Panc1 (cell line): ENCODE results near the gene IGF1. TPM values are rescaled to one million over a fixed set of nuclear protein-coding genes. Genes with fewer than 3 reads are reported as not detected.

Experiments used
- ATAC-seq: fragments of 200-7000 bp; cut with Tn5 transposase; 2 replicates; pipeline ENCODE4 v1.9.1; 2020; ENCODE audit warnings: mild to moderate bottlenecking, moderate library complexity
- BruUV-seq: library from RNA; stranded (reverse); fragments of 400-500 nt; replicated peaks from 2 replicates; lab custom pipeline; 2021; lab: Mats Ljungman, UMichigan
- CTCF ChIA-PET: fragments of 300-600 bp; sonication (Branson Sonifier 250); formaldehyde crosslinking; loops from one replicate; lab custom pipeline; 2022; ENCODE audit warnings: antibody characterized with exemption; lab: Charles Lee
- POLR2A ChIA-PET: fragments of 300-600 bp; sonication (Branson Sonifier 250); formaldehyde crosslinking; loops from one replicate; lab custom pipeline; 2022; ENCODE audit warnings: antibody characterized with exemption; lab: Charles Lee
- DNase-seq: peaks from one replicate; pipeline ENCODE4 v3.0.0-alpha.2; 2010; ENCODE audit warnings: low read depth, low spot score
- H3K27ac ChIP-seq: 2 replicates; pipeline ENCODE4 v1.5.1; 2011; ENCODE audit warnings: mild to moderate bottlenecking, low read length, inconsistent platforms
- H3K27me3 ChIP-seq: fragments of 200-500 bp; sonication (Bioruptor generic); 2 replicates; pipeline ENCODE4 v1.6.0; 2014; ENCODE audit warnings: low read length, inconsistent platforms; ENCODE audit not compliant: control insufficient read depth, insufficient read depth
- H3K36me3 ChIP-seq: fragments of 200-500 bp; sonication (Bioruptor generic); 2 replicates; pipeline ENCODE4 v1.5.1; 2014; ENCODE audit warnings: inconsistent platforms, mild to moderate bottlenecking, low read length, moderate library complexity; ENCODE audit not compliant: control insufficient read depth, insufficient read depth
- H3K4me1 ChIP-seq: 2 replicates; pipeline ENCODE4 v1.5.1; 2011; ENCODE audit warnings: inconsistent platforms, mild to moderate bottlenecking, low read length, moderate library complexity; ENCODE audit not compliant: control insufficient read depth, insufficient read depth
- H3K4me3 ChIP-seq, 2 experiments: 2 replicates each; pipeline ENCODE4 v1.5.1; 2011 to 2012; ENCODE audit warnings: low read depth in 2 of 2, low read length in 2 of 2, mild to moderate bottlenecking in 2 of 2, inconsistent platforms in 1 of 2, moderate library complexity in 1 of 2
- H3K9me3 ChIP-seq: fragments of 200-500 bp; sonication (Bioruptor generic); 2 replicates; pipeline ENCODE4 v1.5.1; 2014; ENCODE audit warnings: low read depth, mild to moderate bottlenecking, inconsistent platforms, low read length, moderate library complexity; ENCODE audit not compliant: control insufficient read depth, insufficient read depth
- POLR2AphosphoS5 ChIP-seq: IDR thresholded peaks from 2 replicates; pipeline ENCODE4 v1.6.1; 2012; ENCODE audit warnings: mild to moderate bottlenecking, low read depth, low read length, moderate library complexity
- SIN3A ChIP-seq: IDR thresholded peaks from 2 replicates; pipeline ENCODE4 v1.6.1; 2012; ENCODE audit warnings: low read depth, mild to moderate bottlenecking, low read length, moderate library complexity, borderline replicate concordance; ENCODE audit not compliant: insufficient read depth
- TCF7L2 ChIP-seq: IDR thresholded peaks from 2 replicates; pipeline ENCODE4 v1.6.1; 2011; ENCODE audit warnings: mild to moderate bottlenecking, low read depth, low read length, inconsistent platforms
- in situ Hi-C: cut with HindIII; loops from 2 replicates; pipeline ENCODE4 v1.10.0; 2016; ENCODE audit warnings: low sequenced_read_pairs, low pct_unique_long_range_greater_than_20kb
- intact Hi-C: fragments of 100-400 bp; cut with micrococcal nuclease; formaldehyde crosslinking; loops from one replicate; pipeline ENCODE4 v1.10.0; 2022; ENCODE audit not compliant: unreplicated experiment
- total RNA-seq: library from RNA; stranded (reverse); gene quantifications from one replicate; pipeline ENCODE4 v1.2.1, GENCODE V29; 2021; ENCODE audit not compliant: unreplicated experiment
- TF ChIP-seq, protein P1 (sequence below), 2 experiments: IDR thresholded peaks; 2 replicates each; pipeline ENCODE4 v1.6.1; 2011 to 2012; ENCODE audit warnings: low read depth in 2 of 2, control low read depth in 1 of 2, low read length in 1 of 2, mild to moderate bottlenecking in 1 of 2, moderate library complexity in 1 of 2; ENCODE audit not compliant: insufficient read depth in 1 of 2
- TF ChIP-seq, protein P2 (sequence below): fragments of 450-650 bp; IDR thresholded peaks from 2 replicates; pipeline ENCODE4 v1.5.1; 2017; ENCODE audit warnings: mild to moderate bottlenecking

IGF1 gene
- total RNA-seq, 1 experiment from 2014 or later, result not detected

DNA sequence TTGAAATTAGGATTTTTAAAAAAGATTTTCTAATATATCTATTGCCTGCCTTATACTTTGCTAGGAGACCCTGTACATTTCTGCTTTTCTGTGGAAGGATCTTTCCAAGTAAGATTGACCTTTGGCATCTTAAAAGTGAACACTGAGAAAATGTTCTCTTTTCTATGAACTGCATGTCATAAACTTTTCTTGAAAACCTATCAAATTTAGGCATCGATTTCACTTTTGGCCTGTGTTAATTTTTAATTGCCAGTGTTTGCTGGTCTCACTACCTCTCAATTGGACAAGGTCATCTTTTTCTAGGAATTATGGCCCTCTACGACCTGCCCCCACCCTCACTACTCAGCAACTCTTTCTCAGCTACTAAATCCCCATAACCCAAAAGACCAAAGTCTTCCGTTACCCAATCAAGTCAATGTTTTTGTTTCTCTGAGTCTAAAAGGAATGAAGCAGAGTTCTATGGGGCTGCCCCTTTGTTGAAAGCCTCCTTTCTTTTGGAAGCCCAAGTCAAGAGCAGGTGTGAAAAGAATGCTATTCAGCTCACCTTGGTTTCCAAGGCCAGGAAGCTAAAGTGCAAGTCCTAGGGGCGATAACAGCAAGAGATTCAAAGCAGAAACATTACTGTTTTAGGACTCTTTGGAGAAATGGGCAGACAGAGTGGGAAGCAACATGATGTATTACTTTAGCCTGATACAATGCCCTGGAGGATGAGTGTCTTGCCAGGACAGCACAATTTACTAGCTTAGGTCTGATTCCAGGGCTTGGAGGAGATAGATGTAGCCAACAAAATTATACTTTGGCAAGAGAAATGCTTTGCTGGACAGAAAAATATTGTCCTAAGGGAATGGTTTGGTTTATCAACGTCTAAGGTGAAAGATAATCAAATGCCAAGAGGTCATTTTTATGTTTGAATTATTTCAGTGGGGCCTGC is 55.0 kb downstream of the IGF1 start:
- in situ Hi-C loops, result no loop called here
- ChIA-PET POLR2A (no interaction called here), CTCF (no interaction called here)
- no TSS peak for BruUV-seq
- Histone ChIP-seq H3K9me3 (no peaks in the 10 kb centered on the region), H3K4me1 (no peaks in the 10 kb centered on the region), H3K27me3 (no peaks in the 10 kb centered on the region), H3K36me3 (no peaks in the 10 kb centered on the region), H3K27ac (no peak overlapping the region), H3K4me3 (no peak overlapping the region)
- ATAC-seq (no peak), DNase-seq (no peak)
- no peak for TF ChIP-seq TCF7L2
- TF ChIP-seq POLR2AphosphoS5, result no peak
- TF ChIP-seq SIN3A, result no peak
- TF ChIP-seq, protein P1, sequence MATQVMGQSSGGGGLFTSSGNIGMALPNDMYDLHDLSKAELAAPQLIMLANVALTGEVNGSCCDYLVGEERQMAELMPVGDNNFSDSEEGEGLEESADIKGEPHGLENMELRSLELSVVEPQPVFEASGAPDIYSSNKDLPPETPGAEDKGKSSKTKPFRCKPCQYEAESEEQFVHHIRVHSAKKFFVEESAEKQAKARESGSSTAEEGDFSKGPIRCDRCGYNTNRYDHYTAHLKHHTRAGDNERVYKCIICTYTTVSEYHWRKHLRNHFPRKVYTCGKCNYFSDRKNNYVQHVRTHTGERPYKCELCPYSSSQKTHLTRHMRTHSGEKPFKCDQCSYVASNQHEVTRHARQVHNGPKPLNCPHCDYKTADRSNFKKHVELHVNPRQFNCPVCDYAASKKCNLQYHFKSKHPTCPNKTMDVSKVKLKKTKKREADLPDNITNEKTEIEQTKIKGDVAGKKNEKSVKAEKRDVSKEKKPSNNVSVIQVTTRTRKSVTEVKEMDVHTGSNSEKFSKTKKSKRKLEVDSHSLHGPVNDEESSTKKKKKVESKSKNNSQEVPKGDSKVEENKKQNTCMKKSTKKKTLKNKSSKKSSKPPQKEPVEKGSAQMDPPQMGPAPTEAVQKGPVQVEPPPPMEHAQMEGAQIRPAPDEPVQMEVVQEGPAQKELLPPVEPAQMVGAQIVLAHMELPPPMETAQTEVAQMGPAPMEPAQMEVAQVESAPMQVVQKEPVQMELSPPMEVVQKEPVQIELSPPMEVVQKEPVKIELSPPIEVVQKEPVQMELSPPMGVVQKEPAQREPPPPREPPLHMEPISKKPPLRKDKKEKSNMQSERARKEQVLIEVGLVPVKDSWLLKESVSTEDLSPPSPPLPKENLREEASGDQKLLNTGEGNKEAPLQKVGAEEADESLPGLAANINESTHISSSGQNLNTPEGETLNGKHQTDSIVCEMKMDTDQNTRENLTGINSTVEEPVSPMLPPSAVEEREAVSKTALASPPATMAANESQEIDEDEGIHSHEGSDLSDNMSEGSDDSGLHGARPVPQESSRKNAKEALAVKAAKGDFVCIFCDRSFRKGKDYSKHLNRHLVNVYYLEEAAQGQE (IDR thresholded peaks at IDR 0.05; ENCODE audit: insufficient read depth in 1 of 2, low read depth in 2 of 2, low read length in 1 of 2), result no peak
- TF ChIP-seq, protein P2, sequence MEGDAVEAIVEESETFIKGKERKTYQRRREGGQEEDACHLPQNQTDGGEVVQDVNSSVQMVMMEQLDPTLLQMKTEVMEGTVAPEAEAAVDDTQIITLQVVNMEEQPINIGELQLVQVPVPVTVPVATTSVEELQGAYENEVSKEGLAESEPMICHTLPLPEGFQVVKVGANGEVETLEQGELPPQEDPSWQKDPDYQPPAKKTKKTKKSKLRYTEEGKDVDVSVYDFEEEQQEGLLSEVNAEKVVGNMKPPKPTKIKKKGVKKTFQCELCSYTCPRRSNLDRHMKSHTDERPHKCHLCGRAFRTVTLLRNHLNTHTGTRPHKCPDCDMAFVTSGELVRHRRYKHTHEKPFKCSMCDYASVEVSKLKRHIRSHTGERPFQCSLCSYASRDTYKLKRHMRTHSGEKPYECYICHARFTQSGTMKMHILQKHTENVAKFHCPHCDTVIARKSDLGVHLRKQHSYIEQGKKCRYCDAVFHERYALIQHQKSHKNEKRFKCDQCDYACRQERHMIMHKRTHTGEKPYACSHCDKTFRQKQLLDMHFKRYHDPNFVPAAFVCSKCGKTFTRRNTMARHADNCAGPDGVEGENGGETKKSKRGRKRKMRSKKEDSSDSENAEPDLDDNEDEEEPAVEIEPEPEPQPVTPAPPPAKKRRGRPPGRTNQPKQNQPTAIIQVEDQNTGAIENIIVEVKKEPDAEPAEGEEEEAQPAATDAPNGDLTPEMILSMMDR, result no peak
- intact Hi-C loops, result no loop called here

DNA sequence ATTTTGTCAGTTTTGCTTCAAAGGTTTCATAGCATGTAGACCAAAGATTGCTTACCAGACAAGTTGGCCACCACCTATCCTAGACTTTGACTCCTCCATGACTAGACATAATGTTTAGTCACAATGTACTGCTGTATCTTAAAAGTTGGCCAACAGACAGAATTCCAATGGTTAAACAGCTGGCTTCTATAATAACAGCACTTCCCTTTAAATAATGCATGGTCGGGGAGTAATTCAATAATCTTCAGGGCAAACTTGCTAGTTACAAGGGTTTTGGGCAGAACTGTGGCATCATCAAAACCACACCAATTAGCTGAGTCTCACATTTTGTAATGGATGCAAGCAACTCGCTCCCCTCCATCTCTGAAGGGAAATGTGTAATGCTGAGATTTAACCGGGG is 56.9 kb downstream of the IGF1 start:
- H3K27me3 ChIP-seq, result no peaks in the 10 kb centered on the region
- no peaks in the 10 kb centered on the region for H3K36me3 ChIP-seq
- no TSS peak for BruUV-seq
- no peak for DNase-seq
- CTCF ChIA-PET, result no interaction called here
- POLR2A ChIA-PET, result no interaction called here
- ATAC-seq, result no peak
- no peaks in the 10 kb centered on the region for H3K4me1 ChIP-seq
- H3K9me3 ChIP-seq, result no peaks in the 10 kb centered on the region
- intact Hi-C loops, result no loop called here
- TF ChIP-seq, protein P1 (IDR thresholded peaks at IDR 0.05; ENCODE audit: insufficient read depth in 1 of 2, low read depth in 2 of 2, low read length in 1 of 2), result no peak
- TF ChIP-seq, protein P2, result no peak
- TF ChIP-seq SIN3A, result no peak
- no peak for TF ChIP-seq TCF7L2
- no peak for TF ChIP-seq POLR2AphosphoS5
- no peak overlapping the region for H3K27ac ChIP-seq
- in situ Hi-C loops, result no loop called here
- H3K4me3 ChIP-seq, result no peak overlapping the region
